Activated CD8-positive, alpha-beta T cell treated with anti-CD3 and anti-CD28 coated beads, Interleukin-2, amount 10 ng/mL, durations not matched to agents 7 days and 5 days (primary cell): ENCODE measurements around the gene WFIKKN1. TPM values are rescaled to one million over a fixed set of nuclear protein-coding genes. Genes with fewer than 3 reads are reported as not detected.

Experiments
- ATAC-seq: fragments of 150-1000 bp; cut with Tn5 transposase; one replicate; pipeline ENCODE4 v1.10.0; 2021; ENCODE audit warnings: moderate library complexity
- CTCF ChIA-PET: fragments of 350-600 bp; sonication (Branson Sonifier 250); formaldehyde crosslinking; loops from one replicate; lab custom pipeline; 2021; ENCODE audit warnings: antibody characterized with exemption; lab: Charles Lee
- POLR2A ChIA-PET: fragments of 350-600 bp; sonication (Branson Sonifier 250); formaldehyde crosslinking; loops from one replicate; lab custom pipeline; 2021; ENCODE audit warnings: antibody characterized with exemption; lab: Charles Lee
- DNase-seq: peaks from one replicate; pipeline ENCODE4 v3.0.0-alpha.2; 2020
- H3K27ac Mint-ChIP-seq: one replicate; pipeline ENCODE4 v1.8.0; 2021; ENCODE audit warnings: mild to moderate bottlenecking, mixed read lengths
- H3K27me3 Mint-ChIP-seq: one replicate; pipeline ENCODE4 v1.8.0; 2021; ENCODE audit warnings: low read depth, mixed read lengths
- H3K36me3 Mint-ChIP-seq: one replicate; pipeline ENCODE4 v1.8.0; 2021; ENCODE audit warnings: low read depth, mixed read lengths
- H3K4me1 Mint-ChIP-seq: one replicate; pipeline ENCODE4 v1.8.0; 2021; ENCODE audit warnings: low read depth, mixed read lengths
- H3K4me3 Mint-ChIP-seq: one replicate; pipeline ENCODE4 v1.8.0; 2021; ENCODE audit warnings: mild to moderate bottlenecking, mixed read lengths
- H3K9me3 Mint-ChIP-seq: one replicate; pipeline ENCODE4 v1.8.0; 2022; ENCODE audit warnings: mixed read lengths; ENCODE audit not compliant: insufficient read depth
- total RNA-seq, 2 experiments: library from RNA; stranded (reverse); gene quantifications; one replicate each; pipeline ENCODE4 v1.2.3, GENCODE V29; 2021

The WFIKKN1 gene
- total RNA-seq, 2 experiments from 2014 or later, result 0.47 to 0.68 TPM

GRCh38 chr16:657487-657886 is 26.7 kb downstream of the WFIKKN1 start:
- Mint-ChIP-seq H3K4me1 (peaks cover 5% of the 10 kb centered on the region), H3K36me3 (peaks cover 5% of the 10 kb centered on the region), H3K27ac (no peak overlapping the region), H3K9me3 (no peaks in the 10 kb centered on the region), H3K4me3 (no peak overlapping the region), H3K27me3 (no peaks in the 10 kb centered on the region)
- DNase-seq, result no peak
- POLR2A ChIA-PET, result no interaction called here
- no peak for ATAC-seq
- CTCF ChIA-PET, result no interaction called here

- POLR2A ChIA-PET, result interaction anchor here (1.1 kb wide), 1 partner anchor 9 kb away, joined by 3 read pairs; no protein-coding TSS in a partner anchor
- no peaks in the 10 kb centered on the region for H3K9me3 Mint-ChIP-seq
- no peak for DNase-seq
- no peaks in the 10 kb centered on the region for H3K27me3 Mint-ChIP-seq
- no peak for ATAC-seq
- H3K4me1 Mint-ChIP-seq, result peaks cover 5% of the 10 kb centered on the region
- H3K27ac Mint-ChIP-seq, result no peak overlapping the region
- H3K4me3 Mint-ChIP-seq, result no peak overlapping the region
- H3K36me3 Mint-ChIP-seq, result peaks cover 8% of the 10 kb centered on the region
- CTCF ChIA-PET, result no interaction called here
Observed at GRCh38 chr16:658679-659571, 28.1 kb downstream of the WFIKKN1 start.

GRCh38 chr16:659618-660017 is 28.8 kb downstream of the WFIKKN1 start:
- no peak overlapping the region for H3K27ac Mint-ChIP-seq
- H3K9me3 Mint-ChIP-seq, result no peaks in the 10 kb centered on the region
- CTCF ChIA-PET, result no interaction called here

GRCh38 chr16:660132-660458 is 29.3 kb downstream of the WFIKKN1 start:
- no peaks in the 10 kb centered on the region for H3K9me3 Mint-ChIP-seq
- ChIA-PET CTCF (interaction anchor here (1.1 kb wide), 1 partner anchor 9 kb away, joined by 4 read pairs; no protein-coding TSS in a partner anchor), POLR2A (interaction anchor here (0.5 to 1.3 kb wide), 2 partner anchors 8 to 9 kb away, joined by 3 read pairs; no protein-coding TSS in a partner anchor)
- ATAC-seq, result no peak
- no peak for DNase-seq
- H3K36me3 Mint-ChIP-seq, result peaks cover 8% of the 10 kb centered on the region
- H3K4me1 Mint-ChIP-seq, result peaks cover 5% of the 10 kb centered on the region
- no peaks in the 10 kb centered on the region for H3K27me3 Mint-ChIP-seq
- no peak overlapping the region for H3K4me3 Mint-ChIP-seq
- H3K27ac Mint-ChIP-seq, result no peak overlapping the region

More at GRCh38 chr16:659618-660017, 28.8 kb downstream of the WFIKKN1 start:
- Mint-ChIP-seq H3K4me1 (peaks cover 5% of the 10 kb centered on the region), H3K4me3 (no peak overlapping the region), H3K36me3 (peaks cover 8% of the 10 kb centered on the region), H3K27me3 (no peaks in the 10 kb centered on the region)
- POLR2A ChIA-PET, result interaction anchor here (0.5 to 1.3 kb wide), 3 partner anchors 8 to 10 kb away, joined by 3 read pairs; no protein-coding TSS in a partner anchor
- DNase-seq (no peak), ATAC-seq (no peak)

- no peak overlapping the region for H3K27ac Mint-ChIP-seq
- ChIA-PET POLR2A (interaction anchor here (1.3 kb wide), 1 partner anchor 9 kb away, joined by 3 read pairs; no protein-coding TSS in a partner anchor), CTCF (interaction anchor here (1.1 kb wide), 1 partner anchor 10 kb away, joined by 4 read pairs; no protein-coding TSS in a partner anchor)
- peak; percentile 67 for DNase-seq
- peak; percentile 59 for ATAC-seq
- no peaks in the 10 kb centered on the region for H3K9me3 Mint-ChIP-seq
- H3K4me3 Mint-ChIP-seq, result no peak overlapping the region
- peaks cover 5% of the 10 kb centered on the region for H3K4me1 Mint-ChIP-seq
- peaks cover 8% of the 10 kb centered on the region for H3K36me3 Mint-ChIP-seq
- H3K27me3 Mint-ChIP-seq, result no peaks in the 10 kb centered on the region
Observed at GRCh38 chr16:660459-661183, 29.8 kb downstream of the WFIKKN1 start.

GRCh38 chr16:661184-661821 is 30.5 kb downstream of the WFIKKN1 start:
- Mint-ChIP-seq H3K36me3 (peaks cover 8% of the 10 kb centered on the region), H3K4me3 (no peak overlapping the region), H3K9me3 (no peaks in the 10 kb centered on the region), H3K27ac (no peak overlapping the region), H3K27me3 (no peaks in the 10 kb centered on the region), H3K4me1 (peaks cover 5% of the 10 kb centered on the region)
- no peak for DNase-seq
- ATAC-seq, result no peak
- ChIA-PET CTCF (interaction anchor here (1.1 kb wide), 1 partner anchor 10 kb away, joined by 4 read pairs; no protein-coding TSS in a partner anchor), POLR2A (interaction anchor here (0.6 to 1.3 kb wide), 3 partner anchors 10 to 12 kb away, joined by 3 read pairs; partner anchors contain the start of gene WDR90)

- Mint-ChIP-seq H3K4me1 (peaks cover 5% of the 10 kb centered on the region), H3K36me3 (peaks cover 8% of the 10 kb centered on the region), H3K4me3 (no peak overlapping the region), H3K27me3 (no peaks in the 10 kb centered on the region), H3K27ac (no peak overlapping the region), H3K9me3 (no peaks in the 10 kb centered on the region)
- POLR2A ChIA-PET, result interaction anchor here (0.6 to 1.0 kb wide), 2 partner anchors 11 to 13 kb away, joined by 3 read pairs; partner anchors contain the start of gene WDR90
- DNase-seq (no peak), ATAC-seq (no peak)
- CTCF ChIA-PET, result no interaction called here
Observed at GRCh38 chr16:662095-662494, 31.3 kb downstream of the WFIKKN1 start.

- peaks cover 8% of the 10 kb centered on the region for H3K36me3 Mint-ChIP-seq
- H3K4me3 Mint-ChIP-seq, result no peak overlapping the region
- no peaks in the 10 kb centered on the region for H3K9me3 Mint-ChIP-seq
- ChIA-PET POLR2A (interaction anchor here (1.0 kb wide), 1 partner anchor 13 kb away, joined by 3 read pairs; the partner anchor contains the start of gene WDR90), CTCF (no interaction called here)
- no peak overlapping the region for H3K27ac Mint-ChIP-seq
- peaks cover 7% of the 10 kb centered on the region for H3K4me1 Mint-ChIP-seq
- no peak for DNase-seq
- H3K27me3 Mint-ChIP-seq, result no peaks in the 10 kb centered on the region
- no peak for ATAC-seq
Observed at GRCh38 chr16:662597-662996, 31.8 kb downstream of the WFIKKN1 start.

GRCh38 chr16:666572-666971 is 35.8 kb downstream of the WFIKKN1 start:
- ChIA-PET CTCF (no interaction called here), POLR2A (interaction anchor here (0.8 kb wide), 1 partner anchor 9 kb away, joined by 4 read pairs; the partner anchor contains the start of gene RHBDL1)
- Mint-ChIP-seq H3K36me3 (peaks cover 11% of the 10 kb centered on the region), H3K9me3 (no peaks in the 10 kb centered on the region), H3K27ac (peak overlapping the region; percentile 88), H3K27me3 (no peaks in the 10 kb centered on the region), H3K4me3 (no peak overlapping the region), H3K4me1 (peaks cover 12% of the 10 kb centered on the region)
- DNase-seq (no peak), ATAC-seq (no peak)

GRCh38 chr16:667113-667779 is 36.5 kb downstream of the WFIKKN1 start:
- Mint-ChIP-seq H3K4me1 (peaks cover 12% of the 10 kb centered on the region), H3K4me3 (peak overlapping the region; percentile 79)
- ATAC-seq, result no peak

More at GRCh38 chr16:667113-667779, 36.5 kb downstream of the WFIKKN1 start:
- H3K27me3 Mint-ChIP-seq, result no peaks in the 10 kb centered on the region
- no peaks in the 10 kb centered on the region for H3K9me3 Mint-ChIP-seq
- peak overlapping the region; percentile 88 for H3K27ac Mint-ChIP-seq
- H3K36me3 Mint-ChIP-seq, result peaks cover 11% of the 10 kb centered on the region
- no peak for DNase-seq
- ChIA-PET POLR2A (interaction anchor here (0.8 to 2.4 kb wide), 6 partner anchors 8 to 141 kb away, joined by 3 to 9 read pairs (median 4); partner anchors contain the start of genes RHBDL1 and STUB1), CTCF (interaction anchor here (1.1 to 2.5 kb wide), 6 partner anchors 12 to 28 kb away, joined by 3 to 10 read pairs (median 4); partner anchors contain the start of gene STUB1)
